Mesendoderm (in vitro differentiated cells): ENCODE measurements around the gene SLC8A1.

Experiments
- DNase-seq: peaks from one replicate; pipeline ENCODE4 v3.0.0; 2013
- H2AK5ac ChIP-seq: 2 replicates; pipeline ENCODE4 v1.6.1; 2013; ENCODE audit warnings: low read length, inconsistent platforms
- H2BK120ac ChIP-seq: 2 replicates; pipeline ENCODE4 v1.6.1; 2013; ENCODE audit warnings: low read depth, mild to moderate bottlenecking, low read length, moderate library complexity, mixed read lengths
- H2BK15ac ChIP-seq: replicated peaks from 2 replicates; pipeline ENCODE4 v1.6.1; 2013; ENCODE audit warnings: low read depth, mild to moderate bottlenecking, moderate library complexity
- H2BK5ac ChIP-seq: 2 replicates; pipeline ENCODE4 v1.6.1; 2013; ENCODE audit warnings: low read length, inconsistent platforms
- H3K18ac ChIP-seq: 2 replicates; pipeline ENCODE4 v1.6.1; 2013; ENCODE audit warnings: mild to moderate bottlenecking, low read length, mixed read lengths
- H3K23ac ChIP-seq: one replicate; pipeline ENCODE4 v1.6.1; 2013; ENCODE audit warnings: low read length
- H3K27ac ChIP-seq: 2 replicates; pipeline ENCODE4 v1.5.1; 2013; ENCODE audit warnings: low read depth, mild to moderate bottlenecking, inconsistent platforms, low read length, moderate library complexity
- H3K27me3 ChIP-seq: 2 replicates; pipeline ENCODE4 v1.6.1; 2013; ENCODE audit warnings: low read length, control low read depth, mild to moderate bottlenecking, inconsistent platforms; ENCODE audit not compliant: insufficient read depth, poor library complexity
- H3K36me3 ChIP-seq: 2 replicates; pipeline ENCODE4 v1.6.1; 2013; ENCODE audit warnings: low read length, inconsistent platforms; ENCODE audit not compliant: control insufficient read depth, insufficient read depth
- H3K4ac ChIP-seq: one replicate; pipeline ENCODE4 v1.6.1; 2013; ENCODE audit warnings: low read depth, mild to moderate bottlenecking, low read length, moderate library complexity
- H3K4me1 ChIP-seq: 2 replicates; pipeline ENCODE4 v1.6.1; 2013; ENCODE audit warnings: low read depth, low read length, inconsistent platforms; ENCODE audit not compliant: control insufficient read depth
- H3K4me2 ChIP-seq: 2 replicates; pipeline ENCODE4 v1.6.1; 2013; ENCODE audit warnings: low read length
- H3K4me3 ChIP-seq: 2 replicates; pipeline ENCODE4 v1.5.1; 2013; ENCODE audit warnings: mild to moderate bottlenecking, low read length
- H3K56ac ChIP-seq: one replicate; pipeline ENCODE4 v1.6.1; 2013; ENCODE audit warnings: low read length
- H3K79me1 ChIP-seq: 2 replicates; pipeline ENCODE4 v1.6.1; 2013; ENCODE audit warnings: low read length, inconsistent platforms
- H3K79me2 ChIP-seq: 2 replicates; pipeline ENCODE4 v1.6.1; 2013; ENCODE audit warnings: mild to moderate bottlenecking, low read length; ENCODE audit not compliant: control insufficient read depth, insufficient read depth
- H3K9ac ChIP-seq: 2 replicates; pipeline ENCODE4 v1.6.1; 2013; ENCODE audit warnings: low read length, inconsistent platforms
- H4K5ac ChIP-seq: one replicate; pipeline ENCODE4 v1.6.1; 2013; ENCODE audit warnings: low read length
- H4K8ac ChIP-seq: one replicate; pipeline ENCODE4 v1.6.1; 2013; ENCODE audit warnings: low read depth, mild to moderate bottlenecking, control low read depth, low read length, moderate library complexity
- WGBS: extraction: QIAGEN DNeasy Blood & Tissue Kit; methylation state at CpG from one replicate; pipeline ENCODE4 v1.1.7; 2013; ENCODE audit warnings: low lambda C conversion rate, missing lambda C conversion rate; ENCODE audit not compliant: insufficient coverage; ENCODE audit errors: extremely low coverage; 5-methylcytosine and 5-hydroxymethylcytosine counted together

The SLC8A1 gene

DNA sequence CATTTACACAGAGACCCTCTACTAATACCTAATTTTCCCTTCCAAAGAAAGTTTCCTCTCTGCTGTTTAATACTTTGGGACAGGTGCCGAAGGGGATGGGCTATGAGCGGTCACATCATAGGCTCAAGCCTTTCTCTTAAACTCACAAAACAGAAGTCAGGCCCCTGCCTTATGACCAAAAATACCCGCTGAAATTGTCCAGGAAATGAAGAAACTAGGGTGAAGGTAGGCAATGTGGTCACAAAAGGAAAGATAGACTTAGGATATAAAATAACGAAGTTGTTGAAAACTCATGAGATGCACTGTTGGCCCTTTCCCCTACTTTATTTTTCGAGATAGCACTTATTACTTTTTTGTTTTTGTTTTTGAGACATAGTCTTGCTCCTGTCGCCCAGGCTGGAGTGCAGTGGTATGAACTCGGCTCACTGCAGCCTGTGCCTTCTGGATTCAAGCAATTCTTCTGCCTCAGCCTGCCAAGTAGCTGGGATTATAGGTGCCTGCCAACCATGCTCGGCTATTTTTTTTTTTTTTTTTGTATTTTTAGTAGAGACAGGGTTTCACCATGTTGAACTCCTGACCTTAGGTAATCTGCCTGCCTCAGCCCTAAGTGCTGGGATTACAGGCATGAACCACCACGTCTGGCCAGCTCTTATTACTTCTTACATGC lies 16.3 kb downstream of the SLC8A1 start:
- no peaks in the 10 kb centered on the region for H3K27me3 ChIP-seq
- H3K4ac ChIP-seq, result no peak overlapping the region
- H3K23ac ChIP-seq, result no peak overlapping the region
- H2BK15ac ChIP-seq, result no peak overlapping the region
- WGBS, result no CpG with 5 or more reads among the region's 9 CpGs
- H3K18ac ChIP-seq, result no peak overlapping the region
- H2BK120ac ChIP-seq, result no peak overlapping the region
- peaks cover 2% of the 10 kb centered on the region for H3K4me1 ChIP-seq
- no peak overlapping the region for H3K4me2 ChIP-seq
- no peaks in the 10 kb centered on the region for H3K79me2 ChIP-seq
- no peak overlapping the region for H4K5ac ChIP-seq
- H3K9ac ChIP-seq, result no peak overlapping the region
- H4K8ac ChIP-seq, result no peak overlapping the region
- no peak overlapping the region for H3K27ac ChIP-seq
- no peak overlapping the region for H2AK5ac ChIP-seq
- H2BK5ac ChIP-seq, result no peak overlapping the region
- H3K4me3 ChIP-seq, result no peak overlapping the region
- no peaks in the 10 kb centered on the region for H3K79me1 ChIP-seq
- DNase-seq, result no peak
- no peaks in the 10 kb centered on the region for H3K36me3 ChIP-seq
- no peak overlapping the region for H3K56ac ChIP-seq

GRCh38 chr2:40434731-40435271 lies 17.1 kb downstream of the SLC8A1 start:
- no peak overlapping the region for H2AK5ac ChIP-seq

GRCh38 chr2:40433736-40434135 lies 18.2 kb downstream of the SLC8A1 start:
- Histone ChIP-seq H2BK5ac (no peak overlapping the region), H3K9ac (no peak overlapping the region), H2BK120ac (no peak overlapping the region), H3K79me1 (no peaks in the 10 kb centered on the region), H2BK15ac (no peak overlapping the region), H3K27me3 (no peaks in the 10 kb centered on the region), H3K56ac (no peak overlapping the region), H4K8ac (no peak overlapping the region), H3K27ac (no peak overlapping the region), H3K18ac (no peak overlapping the region), H3K4me1 (peaks cover 2% of the 10 kb centered on the region), H3K36me3 (no peaks in the 10 kb centered on the region), H3K79me2 (no peaks in the 10 kb centered on the region), H3K4ac (no peak overlapping the region), H3K4me2 (no peak overlapping the region), H2AK5ac (no peak overlapping the region), H4K5ac (no peak overlapping the region), H3K23ac (no peak overlapping the region), H3K4me3 (no peak overlapping the region)
- no peak for DNase-seq
- no CpG with 5 or more reads among the region's 1 CpG for WGBS

More at GRCh38 chr2:40434731-40435271, 17.1 kb downstream of the SLC8A1 start:
- no peak overlapping the region for H2BK5ac ChIP-seq
- no peak overlapping the region for H3K56ac ChIP-seq
- H3K4ac ChIP-seq, result no peak overlapping the region
- H4K5ac ChIP-seq, result no peak overlapping the region
- DNase-seq, result peak; percentile 87
- no peak overlapping the region for H4K8ac ChIP-seq
- H3K4me2 ChIP-seq, result no peak overlapping the region
- H3K18ac ChIP-seq, result no peak overlapping the region
- no peak overlapping the region for H3K27ac ChIP-seq
- WGBS, result no CpG with 5 or more reads among the region's 3 CpGs
- peaks cover 2% of the 10 kb centered on the region for H3K4me1 ChIP-seq
- H3K79me1 ChIP-seq, result no peaks in the 10 kb centered on the region
- H3K9ac ChIP-seq, result no peak overlapping the region
- no peaks in the 10 kb centered on the region for H3K79me2 ChIP-seq
- no peak overlapping the region for H3K23ac ChIP-seq
- H2BK15ac ChIP-seq, result no peak overlapping the region
- H3K4me3 ChIP-seq, result no peak overlapping the region
- H3K36me3 ChIP-seq, result no peaks in the 10 kb centered on the region
- H3K27me3 ChIP-seq, result no peaks in the 10 kb centered on the region
- no peak overlapping the region for H2BK120ac ChIP-seq

DNA sequence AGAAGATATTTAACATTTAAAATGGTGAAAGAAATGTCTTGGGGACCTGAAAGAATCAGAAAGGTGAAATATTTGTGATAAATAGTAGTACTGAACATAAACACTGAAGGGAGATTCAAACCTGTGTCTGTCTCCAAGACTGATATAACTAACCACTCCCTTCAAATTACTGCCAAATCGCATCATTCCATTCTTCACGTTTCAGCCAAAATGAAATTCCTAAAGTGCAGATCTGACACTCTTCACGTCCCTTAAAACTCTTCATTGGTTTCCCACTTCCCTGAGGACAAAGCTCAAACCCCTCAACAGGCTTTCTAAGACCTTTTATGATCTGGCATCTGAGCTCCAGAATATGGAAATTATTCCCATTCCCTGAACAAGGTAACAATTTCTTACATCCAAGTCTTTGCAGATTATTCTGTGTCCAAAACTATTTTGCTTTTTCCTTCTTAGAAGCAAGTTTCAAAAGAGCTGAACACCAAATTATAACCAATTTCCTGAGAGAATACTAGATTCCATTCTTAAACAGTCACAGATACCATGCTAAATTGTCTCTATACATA lies 18.9 kb downstream of the SLC8A1 start:
- H3K27ac ChIP-seq, result no peak overlapping the region
- no peak overlapping the region for H3K18ac ChIP-seq
- no peak overlapping the region for H2BK5ac ChIP-seq
- no peak overlapping the region for H4K5ac ChIP-seq
- no peak overlapping the region for H3K4me2 ChIP-seq
- no peak overlapping the region for H3K4ac ChIP-seq
- no peak overlapping the region for H3K56ac ChIP-seq
- no peak for DNase-seq
- H3K79me1 ChIP-seq, result no peaks in the 10 kb centered on the region
- no peak overlapping the region for H2BK15ac ChIP-seq
- no peak overlapping the region for H4K8ac ChIP-seq
- H3K79me2 ChIP-seq, result no peaks in the 10 kb centered on the region
- H3K23ac ChIP-seq, result no peak overlapping the region
- no peaks in the 10 kb centered on the region for H3K27me3 ChIP-seq
- H3K36me3 ChIP-seq, result no peaks in the 10 kb centered on the region
- peaks cover 2% of the 10 kb centered on the region for H3K4me1 ChIP-seq
- H3K4me3 ChIP-seq, result no peak overlapping the region
- no peak overlapping the region for H2BK120ac ChIP-seq
- WGBS, result no CpG with 5 or more reads among the region's 3 CpGs
- H2AK5ac ChIP-seq, result no peak overlapping the region
- H3K9ac ChIP-seq, result no peak overlapping the region

DNA sequence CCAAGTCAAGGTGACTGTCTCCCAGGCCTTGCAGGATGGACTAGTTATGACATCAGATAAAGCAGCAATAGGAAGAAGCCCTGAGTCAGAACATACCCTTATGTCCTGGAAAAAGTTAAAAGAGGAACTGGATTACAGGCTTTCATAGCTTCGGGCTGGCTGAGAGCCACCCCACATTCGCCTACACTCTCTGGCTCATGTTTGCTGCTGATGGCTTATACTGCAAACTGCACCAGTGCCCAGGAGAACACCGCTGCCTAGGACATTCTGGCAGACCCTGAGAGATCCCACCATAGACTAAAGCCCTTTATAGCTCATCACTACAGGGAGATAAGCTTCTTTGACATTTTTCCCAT lies 20.3 kb downstream of the SLC8A1 start:
- H4K5ac ChIP-seq, result no peak overlapping the region
- no peak overlapping the region for H2BK15ac ChIP-seq
- H3K4me2 ChIP-seq, result no peak overlapping the region
- no peak overlapping the region for H3K23ac ChIP-seq
- no peak overlapping the region for H2AK5ac ChIP-seq
- H3K4me3 ChIP-seq, result no peak overlapping the region
- no peak overlapping the region for H3K56ac ChIP-seq
- H3K79me1 ChIP-seq, result no peaks in the 10 kb centered on the region
- H2BK5ac ChIP-seq, result no peak overlapping the region
- no peak for DNase-seq
- no peak overlapping the region for H3K4ac ChIP-seq
- H3K18ac ChIP-seq, result no peak overlapping the region
- H2BK120ac ChIP-seq, result no peak overlapping the region
- H3K36me3 ChIP-seq, result no peaks in the 10 kb centered on the region
- H3K79me2 ChIP-seq, result no peaks in the 10 kb centered on the region
- no peak overlapping the region for H3K9ac ChIP-seq
- H3K4me1 ChIP-seq, result peaks cover 2% of the 10 kb centered on the region
- no peak overlapping the region for H3K27ac ChIP-seq
- WGBS, result no CpG with 5 or more reads among the region's 3 CpGs
- H4K8ac ChIP-seq, result no peak overlapping the region
- no peaks in the 10 kb centered on the region for H3K27me3 ChIP-seq
